PC-3 (cell line): Measurements from ENCODE around the gene CD4. TPM values are rescaled to one million over a fixed set of nuclear protein-coding genes. Genes with fewer than 3 reads are reported as not detected.
A peak's percentile ranks its signal among the peaks of the same experiment; 100 is the strongest.

Experiments used
- ATAC-seq: fragments of 200-7000 bp; cut with Tn5 transposase; 2 replicates; pipeline ENCODE4 v1.9.1; 2020; ENCODE audit warnings: mild to moderate bottlenecking, moderate library complexity
- BruUV-seq: library from RNA; stranded (reverse); fragments of 400-500 nt; replicated peaks from 2 replicates; lab custom pipeline; 2021; lab: Mats Ljungman, UMichigan
- CTCF ChIA-PET: fragments of 300-600 bp; sonication (Branson Sonifier 250); formaldehyde crosslinking; loops from one replicate; lab custom pipeline; 2022; ENCODE audit warnings: antibody characterized with exemption; lab: Charles Lee
- POLR2A ChIA-PET: fragments of 300-600 bp; sonication (Branson Sonifier 250); formaldehyde crosslinking; loops from one replicate; lab custom pipeline; 2022; ENCODE audit warnings: antibody characterized with exemption; ENCODE audit not compliant: unreplicated experiment; lab: Charles Lee
- DNase-seq: peaks from one replicate; pipeline ENCODE4 v3.0.0-alpha.2; 2015
- H2AFZ ChIP-seq: fragments of 300-600 bp; sonication (generic); 2 replicates; pipeline ENCODE4 v1.6.0; 2016; ENCODE audit warnings: antibody characterized with exemption, low read length
- H3F3A ChIP-seq: fragments of 300-600 bp; sonication (generic); one replicate; pipeline ENCODE4 v1.6.0; 2017; ENCODE audit warnings: antibody characterized with exemption, low read length, control low read depth, mild to moderate bottlenecking; ENCODE audit not compliant: unreplicated experiment
- H3K27ac ChIP-seq: fragments of 300-600 bp; sonication (generic); 2 replicates; pipeline ENCODE4 v1.5.1; 2016; ENCODE audit warnings: mild to moderate bottlenecking, low read length
- H3K27me3 ChIP-seq: fragments of 300-600 bp; sonication (generic); 2 replicates; pipeline ENCODE4 v1.6.1; 2016; ENCODE audit warnings: low read length, mixed read lengths
- H3K36me3 ChIP-seq: fragments of 300-600 bp; sonication (generic); 2 replicates; pipeline ENCODE4 v1.6.1; 2016; ENCODE audit warnings: low read depth, mixed run types, low read length, mixed read lengths
- H3K4me1 ChIP-seq: fragments of 300-600 bp; sonication (generic); 2 replicates; pipeline ENCODE4 v1.5.1; 2016; ENCODE audit warnings: low read length; ENCODE audit not compliant: insufficient read depth
- H3K4me2 ChIP-seq: fragments of 300-600 bp; sonication (generic); 2 replicates; pipeline ENCODE4 v1.6.0; 2016; ENCODE audit warnings: low read length
- H3K4me3 ChIP-seq: fragments of 300-600 bp; sonication (generic); 2 replicates; pipeline ENCODE4 v1.5.1; 2016; ENCODE audit warnings: mild to moderate bottlenecking, low read length, mixed read lengths
- H3K79me2 ChIP-seq: fragments of 300-600 bp; sonication (generic); 2 replicates; pipeline ENCODE4 v1.6.1; 2017; ENCODE audit warnings: low read length, mixed read lengths
- H3K9ac ChIP-seq: fragments of 300-600 bp; sonication (generic); 2 replicates; pipeline ENCODE4 v1.6.0; 2016; ENCODE audit warnings: mild to moderate bottlenecking, low read length
- H3K9me2 ChIP-seq: fragments of 300-600 bp; sonication (generic); replicated peaks from 2 replicates; pipeline ENCODE4 v1.6.1; 2016; ENCODE audit warnings: mixed run types, low read length, mixed read lengths
- H3K9me3 ChIP-seq: fragments of 300-600 bp; sonication (generic); 2 replicates; pipeline ENCODE4 v1.6.1; 2016; ENCODE audit warnings: low read length, mixed read lengths
- H4K20me1 ChIP-seq: fragments of 300-600 bp; sonication (generic); 2 replicates; pipeline ENCODE4 v1.6.1; 2016; ENCODE audit warnings: low read length, mixed read lengths
- CTCF ChIP-seq: fragments of 300-600 bp; sonication (generic); conservative IDR thresholded peaks from 2 replicates; pipeline ENCODE4 v1.5.1; 2017; ENCODE audit warnings: antibody characterized with exemption, low read depth, mild to moderate bottlenecking, low read length
- EZH2 ChIP-seq: fragments of 300-600 bp; sonication (generic); IDR thresholded peaks from one replicate; pipeline ENCODE4 v1.6.1; 2017; ENCODE audit warnings: antibody characterized with exemption, mild to moderate bottlenecking, low read length; ENCODE audit not compliant: unreplicated experiment
- EZH2phosphoT487 ChIP-seq: fragments of 300-600 bp; sonication (generic); IDR thresholded peaks from 2 replicates; pipeline ENCODE4 v1.6.1; 2018; ENCODE audit warnings: mild to moderate bottlenecking, antibody characterized with exemption, low read length, borderline replicate concordance
- intact Hi-C: fragments of 100-400 bp; cut with micrococcal nuclease; formaldehyde crosslinking; loops from 2 replicates; pipeline ENCODE4 v1.9.0; 2023
- total RNA-seq: library from RNA; depleted of rRNA; stranded (reverse); fragments of >200 nt; gene quantifications from 2 replicates; pipeline ENCODE4 v1.2.3, GENCODE V29; 2014

Gene CD4
- total RNA-seq, 1 experiment from 2014 or later = not detected

- peaks cover 55% of the 10 kb centered on the region for H3K79me2 ChIP-seq
- CTCF ChIA-PET = no interaction called here
- intact Hi-C loops = loop anchor here (5.0 kb wide), 2 partner anchors 98 to 157 kb away; partner anchors contain the start of gene MLF2
Observed at GRCh38 chr12:6850796-6851152, 61.4 kb downstream of the CD4 start.

GRCh38 chr12:6851153-6851920 lies 62.0 kb downstream of the CD4 start, which contains the start of gene CDCA3:
CDCA3 (minus strand) TSS chr12:6851286; CDS start chr12:6850952, 334 bp downstream.
- intact Hi-C loops = loop anchor here (5.0 kb wide), 2 partner anchors 99 to 156 kb away; partner anchors contain the start of gene MLF2

More at GRCh38 chr12:6850796-6851152, 61.4 kb downstream of the CD4 start:
- DNase-seq (no peak), ATAC-seq (no peak)
- peak overlapping the region; percentile 98 for H2AFZ ChIP-seq
- peak overlapping the region; percentile 86 for H3K4me3 ChIP-seq
- no peaks in the 10 kb centered on the region for H3K27me3 ChIP-seq
- no peaks in the 10 kb centered on the region for H3F3A ChIP-seq
- H3K9me3 ChIP-seq = no peaks in the 10 kb centered on the region
- POLR2A ChIA-PET = no interaction called here
- H3K9me2 ChIP-seq = no peaks in the 10 kb centered on the region
- TSS peak; percentile 74 for BruUV-seq
- peaks cover 23% of the 10 kb centered on the region for H3K4me1 ChIP-seq
- H3K27ac ChIP-seq = peak overlapping the region; percentile 29; the same call in 1 of the 2 replicates
- H3K36me3 ChIP-seq = peaks cover 15% of the 10 kb centered on the region; the same call in 1 of the 2 replicates
- TF ChIP-seq EZH2phosphoT487 (no peak), EZH2 (no peak), CTCF (no peak)
- no peaks in the 10 kb centered on the region for H4K20me1 ChIP-seq
- H3K4me2 ChIP-seq = peak overlapping the region; percentile 97
- H3K9ac ChIP-seq = peak overlapping the region; percentile 79

More at GRCh38 chr12:6851153-6851920, 62.0 kb downstream of the CD4 start, which contains the start of gene CDCA3:
- Histone ChIP-seq H3K9me3 (no peaks in the 10 kb centered on the region), H3K79me2 (peaks cover 55% of the 10 kb centered on the region), H3K4me3 (peak within 1 kb of the TSS; percentile 86), H3K27ac (peak within 1 kb of the TSS; percentile 61), H4K20me1 (no peaks in the 10 kb centered on the region), H3K36me3 (peaks cover 15% of the 10 kb centered on the region; the same call in 1 of the 2 replicates), H3K9me2 (no peaks in the 10 kb centered on the region), H2AFZ (peak within 1 kb of the TSS; percentile 98), H3K27me3 (no peaks in the 10 kb centered on the region), H3K9ac (peak within 1 kb of the TSS; percentile 79), H3K4me2 (peak within 1 kb of the TSS; percentile 97), H3K4me1 (peaks cover 23% of the 10 kb centered on the region), H3F3A (no peaks in the 10 kb centered on the region)
- ATAC-seq (peak; percentile 67), DNase-seq (peak; percentile 96)
- TF ChIP-seq CTCF (no peak), EZH2phosphoT487 (no peak), EZH2 (no peak)
- ChIA-PET POLR2A (interaction anchor here (0.5 to 0.7 kb wide), 4 partner anchors 14 to 162 kb away, joined by 3 to 4 read pairs (median 4); partner anchors contain the start of gene PTMS), CTCF (interaction anchor here (0.5 to 1.7 kb wide), 5 partner anchors 15 to 96 kb away, joined by 3 to 12 read pairs (median 4); partner anchors contain the start of gene SPSB2)
- BruUV-seq = no TSS peak
